CD4-positive, alpha-beta T cell treated with Interferon gamma for 1 hour (primary cell): ENCODE results near the gene RIPK4.
"Not testable (repeated sequence)": the region's sequence is repeated elsewhere in the genome, so short reads cannot be mapped to it uniquely, and the experiment has no call there.

Experiments
- DNase-seq: peaks from one replicate; pipeline ENCODE4 v3.0.0-alpha.2; 2020

Gene RIPK4

DNA sequence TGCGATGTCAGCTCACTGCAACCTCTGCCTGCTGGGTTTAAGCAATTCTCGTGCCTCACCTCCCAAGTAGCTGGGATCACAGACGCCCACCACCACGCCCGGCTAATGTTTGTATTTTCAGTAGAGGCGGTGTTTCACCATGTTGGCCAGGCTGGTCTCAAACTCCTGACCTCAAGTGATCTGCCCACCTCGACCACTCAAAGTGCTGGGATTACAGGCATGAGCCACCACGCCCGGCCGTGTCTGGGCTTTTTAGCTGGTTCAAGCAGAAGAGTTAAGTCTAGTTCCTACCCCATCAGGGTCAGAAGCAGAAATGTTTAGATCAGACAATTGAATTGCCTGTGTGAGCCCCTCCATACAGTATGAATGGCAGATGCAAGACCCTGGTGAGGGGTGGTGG lies 27.7 kb upstream of the RIPK4 start:
- DNase-seq: no peak

DNA sequence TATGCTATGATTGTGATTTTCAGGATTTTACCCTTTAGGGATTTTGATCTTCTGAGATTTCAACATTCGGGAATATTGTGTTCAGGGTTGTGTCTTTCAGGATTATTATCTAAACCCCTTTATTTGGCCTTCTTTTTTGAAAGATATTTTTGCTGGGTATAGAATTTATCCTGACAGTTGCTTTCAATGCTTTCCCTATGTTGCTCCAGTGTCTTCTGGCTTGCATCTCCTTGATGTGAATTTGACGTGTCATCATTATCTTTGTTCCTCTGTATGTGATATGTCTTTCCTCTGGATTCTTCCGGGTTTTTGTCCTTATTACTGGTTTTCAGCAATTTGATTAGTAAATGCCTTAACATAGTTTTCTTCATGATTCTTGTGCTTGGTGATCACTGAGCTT lies 25.9 kb upstream of the RIPK4 start:
- no peak for DNase-seq

DNA sequence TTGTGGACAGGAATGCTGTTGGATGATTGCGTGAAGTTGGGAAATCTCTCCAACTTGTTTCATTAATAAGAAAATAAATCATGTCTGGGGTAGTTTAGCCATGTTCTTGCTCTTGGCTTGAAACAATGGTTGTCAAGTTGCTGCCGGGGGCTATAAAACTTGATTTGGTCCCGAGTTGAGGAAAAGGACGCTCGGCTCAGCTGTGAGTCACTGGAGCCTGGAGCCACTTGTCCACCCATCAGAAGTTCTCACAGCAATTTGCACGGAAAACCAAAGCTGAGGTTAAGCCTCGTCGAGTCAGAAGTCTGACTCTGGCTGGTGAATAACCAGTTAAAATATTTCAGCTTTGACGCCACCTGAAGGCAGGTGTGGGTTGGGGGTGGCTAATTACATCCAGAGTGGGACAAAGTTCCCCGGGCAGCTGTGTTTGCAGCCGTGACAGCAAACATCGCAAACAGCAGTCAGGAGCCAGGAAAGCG lies 19.7 kb upstream of the RIPK4 start:
- DNase-seq: no peak

DNA sequence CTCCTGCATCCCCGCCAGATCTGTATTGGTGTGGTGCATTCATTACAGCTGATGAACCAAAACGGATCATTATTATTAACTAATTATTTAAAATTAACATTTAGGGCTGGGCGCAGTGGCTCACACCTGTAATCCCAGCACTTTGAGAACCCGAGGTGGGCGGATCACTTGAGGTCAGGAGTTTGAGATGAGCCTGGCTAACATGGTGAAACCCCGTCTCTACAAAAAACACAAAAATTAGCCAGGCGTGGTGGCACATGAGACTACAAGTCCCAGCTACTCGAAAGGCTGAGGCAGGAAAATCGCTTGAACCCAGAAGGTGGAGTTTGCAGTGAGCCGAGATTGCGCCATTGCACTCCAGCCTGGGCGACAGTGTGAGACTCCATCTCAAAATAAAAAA lies 18.4 kb upstream of the RIPK4 start:
- not testable (repeated sequence) for DNase-seq

DNA sequence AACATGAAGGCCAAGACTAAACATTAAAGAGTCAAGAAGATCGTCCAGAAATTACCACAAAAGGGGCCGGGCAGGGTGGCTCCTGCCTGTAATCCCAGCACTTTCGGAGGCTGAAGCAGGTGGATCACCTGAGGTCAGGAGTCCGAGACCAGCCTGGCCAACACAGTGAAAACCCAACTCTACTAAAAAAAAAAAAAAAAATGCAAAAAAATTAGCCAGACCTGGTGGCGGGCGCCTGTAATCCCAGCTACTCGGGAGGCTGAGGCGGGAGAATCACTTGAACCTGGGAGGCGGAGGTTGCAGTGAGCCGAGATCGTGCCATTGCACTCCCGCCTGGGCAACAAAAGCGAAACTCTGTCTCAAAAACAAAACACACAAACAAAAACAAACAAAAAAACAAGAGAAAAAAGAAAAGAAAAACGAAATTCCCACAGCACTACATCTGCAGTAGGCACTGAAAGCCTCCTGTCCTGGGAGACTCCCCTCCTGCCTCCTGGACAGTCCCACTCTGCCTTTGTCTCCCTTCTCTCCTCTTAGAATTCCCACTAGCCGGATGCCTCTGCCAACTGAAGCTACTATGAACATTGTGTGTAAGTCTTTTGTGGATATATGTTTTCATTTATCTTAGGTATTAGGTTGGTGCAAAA lies 17.7 kb upstream of the RIPK4 start:
- no peak for DNase-seq

DNA sequence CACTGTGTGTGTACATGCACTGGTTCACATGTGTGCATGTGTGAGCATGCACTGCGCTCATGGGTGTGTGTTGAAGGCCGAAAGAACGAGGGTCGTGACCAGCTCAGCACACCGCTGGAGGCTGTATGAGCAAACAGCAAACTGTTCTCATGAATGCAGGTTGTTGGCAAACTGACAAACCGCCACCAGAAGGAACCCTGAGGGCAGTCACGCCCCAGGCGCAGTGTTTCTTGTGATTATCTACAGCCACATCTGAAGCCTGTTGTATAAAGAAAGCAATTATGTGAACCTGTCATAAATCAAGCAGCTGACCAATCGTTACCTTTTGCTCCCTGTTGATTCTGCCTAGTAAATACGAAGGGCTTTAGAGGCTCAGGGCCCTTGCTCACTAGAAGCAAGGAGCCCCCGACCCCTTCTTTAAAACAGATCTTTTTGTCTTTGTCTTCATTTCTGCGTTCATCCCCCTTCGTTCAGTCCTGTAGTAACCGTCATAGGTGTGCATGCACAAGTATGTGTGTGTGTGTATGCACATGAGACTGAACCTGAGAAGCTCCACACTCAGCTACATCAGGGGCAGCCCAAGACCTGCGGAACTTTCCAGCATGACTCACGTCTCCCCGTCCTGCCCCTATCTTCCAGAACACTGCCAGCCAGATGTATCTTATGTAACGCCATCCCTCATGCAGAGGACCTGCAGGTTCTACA lies 16.8 kb upstream of the RIPK4 start:
- DNase-seq: no peak

DNA sequence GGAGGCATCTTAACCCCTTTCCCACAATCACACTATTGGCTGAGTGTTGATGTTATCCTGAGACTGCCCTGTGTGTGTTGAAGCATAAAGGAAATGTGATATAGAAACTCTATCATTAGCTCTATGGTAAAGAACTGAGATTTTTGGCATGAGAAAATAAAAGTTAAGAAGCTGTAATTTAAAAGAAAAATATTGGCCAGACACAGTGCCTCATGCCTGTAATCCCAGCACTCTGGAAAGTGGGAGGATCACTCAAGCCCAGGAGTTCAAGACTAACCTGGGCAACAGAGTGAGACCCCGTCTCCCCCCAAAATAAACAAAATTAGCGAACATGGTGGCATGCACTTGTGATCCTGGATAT lies 14.2 kb upstream of the RIPK4 start:
- no peak for DNase-seq

DNA sequence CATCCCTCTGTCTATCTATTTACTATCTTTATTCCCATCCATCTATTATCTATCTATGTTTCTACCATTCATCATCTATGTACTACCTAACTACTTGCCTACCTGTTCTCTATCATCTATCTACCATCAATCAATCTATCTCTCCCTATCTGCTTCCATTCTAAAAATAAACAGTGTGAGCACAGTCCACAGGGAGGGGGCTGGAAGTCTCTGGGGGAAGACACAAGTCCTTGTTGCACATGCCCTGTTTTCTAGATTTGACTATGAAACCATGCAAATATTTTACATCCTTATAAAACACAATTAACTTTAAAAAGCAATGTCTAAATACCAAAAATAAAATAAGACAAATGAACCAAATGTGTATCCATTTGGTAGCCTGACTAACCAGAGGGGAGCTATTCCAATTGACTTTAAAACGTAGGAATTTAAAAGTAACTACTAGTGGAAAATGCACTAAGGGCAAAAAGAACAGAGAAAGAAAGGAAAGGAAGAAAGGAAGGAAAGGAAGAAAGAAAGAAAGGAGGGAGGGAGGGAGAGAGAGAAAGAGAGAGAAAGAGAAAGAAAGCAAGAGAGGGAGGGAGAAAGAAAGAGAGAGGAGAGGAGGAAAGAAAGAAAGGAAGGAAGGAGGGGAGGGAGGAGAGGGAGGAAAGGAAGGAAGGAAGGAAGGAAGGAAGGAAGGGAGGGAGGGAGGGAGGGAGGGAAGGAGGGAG lies 13.6 kb upstream of the RIPK4 start:
- no peak for DNase-seq

DNA sequence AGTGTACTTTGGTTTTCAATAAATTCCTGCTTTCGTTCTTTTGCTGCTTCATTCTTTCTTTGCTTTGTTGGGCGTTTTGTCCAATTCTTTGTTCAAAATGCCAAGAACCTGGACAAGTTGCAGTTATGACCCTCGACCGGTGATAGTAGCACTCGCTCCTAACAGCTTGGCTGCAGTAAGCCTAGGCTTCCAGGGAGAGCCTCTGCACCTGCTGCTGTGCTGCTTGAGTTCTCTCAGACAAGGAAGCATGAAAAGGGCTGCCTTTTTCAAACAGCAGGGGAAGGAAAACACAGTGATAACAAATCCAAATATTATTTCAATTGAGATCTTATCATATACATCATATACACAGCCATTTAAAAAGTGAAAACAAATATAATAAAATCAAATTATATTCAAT lies 12.8 kb upstream of the RIPK4 start:
- no peak for DNase-seq

DNA sequence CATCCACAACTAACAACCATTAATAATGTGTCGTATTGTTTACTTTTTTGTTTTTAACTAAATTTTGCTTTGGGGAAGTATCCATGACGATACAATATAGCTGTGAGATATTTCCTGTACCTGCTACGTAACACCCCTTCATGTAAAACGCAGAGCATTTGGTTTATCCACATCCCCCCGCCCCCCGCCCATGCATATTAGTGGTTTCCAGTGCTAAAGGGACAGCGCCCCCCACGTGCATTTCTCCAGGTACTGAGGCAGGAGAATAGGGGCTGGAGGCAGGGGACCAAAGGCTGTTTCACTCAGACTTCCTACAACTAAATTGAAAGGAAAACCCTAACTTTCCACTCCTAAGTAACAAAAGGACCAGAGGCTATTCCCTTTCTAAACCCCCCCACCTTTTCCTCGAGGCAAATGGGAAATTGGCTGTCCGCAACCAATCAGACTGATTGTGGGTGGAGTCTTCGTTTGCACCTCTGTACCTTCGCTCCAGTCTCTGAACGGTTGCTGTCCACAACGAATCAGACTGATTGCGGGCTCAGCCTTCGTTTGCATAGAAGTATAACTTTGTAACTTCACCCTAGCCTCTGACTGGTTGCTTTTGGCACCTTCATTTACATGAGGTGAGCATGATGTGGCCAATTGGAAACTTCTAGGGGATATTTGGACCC lies 12.2 kb upstream of the RIPK4 start:
- no peak for DNase-seq

DNA sequence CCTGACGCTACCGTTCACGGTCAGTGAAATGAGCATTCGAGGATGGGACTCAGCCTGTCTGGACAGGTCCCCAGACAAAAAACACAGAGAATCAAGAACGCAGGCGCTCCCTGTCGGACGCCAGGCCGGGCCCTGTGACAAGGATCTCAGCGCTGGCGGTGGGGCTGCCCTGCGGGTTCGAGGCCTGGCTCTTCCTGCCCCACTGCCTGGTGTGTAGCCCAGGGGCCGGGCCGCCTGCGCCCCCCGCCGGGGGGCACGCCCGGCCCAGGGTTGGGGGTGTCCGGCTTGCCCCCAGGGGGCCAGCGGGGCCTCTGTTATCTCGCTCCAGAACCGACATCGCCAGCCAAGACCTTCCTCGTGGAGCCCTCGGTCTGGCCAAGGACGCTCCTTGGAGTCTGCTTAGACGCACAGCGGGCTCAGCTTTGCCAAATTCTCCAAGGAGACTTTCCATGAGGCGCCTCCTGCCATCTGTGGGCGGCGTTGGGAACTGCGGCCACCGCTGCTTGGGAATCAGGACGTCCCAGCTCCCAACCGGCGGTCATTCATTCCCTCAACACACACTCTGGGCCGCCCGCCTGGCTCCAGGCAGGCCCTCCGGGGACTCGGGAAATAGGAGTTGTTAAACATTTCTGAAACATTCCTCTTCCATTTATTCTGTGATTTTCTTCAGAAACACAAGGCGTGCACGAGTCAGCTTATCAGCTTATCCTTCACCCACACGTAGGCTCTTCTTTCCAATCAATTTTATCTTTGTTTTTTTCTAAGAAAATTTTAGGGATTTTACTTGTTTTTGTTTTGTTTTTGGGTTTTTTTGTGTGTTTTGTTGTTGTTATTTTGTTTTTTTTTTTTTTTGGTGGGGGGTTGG lies 11.3 kb upstream of the RIPK4 start:
- DNase-seq: peak; percentile 18

DNA sequence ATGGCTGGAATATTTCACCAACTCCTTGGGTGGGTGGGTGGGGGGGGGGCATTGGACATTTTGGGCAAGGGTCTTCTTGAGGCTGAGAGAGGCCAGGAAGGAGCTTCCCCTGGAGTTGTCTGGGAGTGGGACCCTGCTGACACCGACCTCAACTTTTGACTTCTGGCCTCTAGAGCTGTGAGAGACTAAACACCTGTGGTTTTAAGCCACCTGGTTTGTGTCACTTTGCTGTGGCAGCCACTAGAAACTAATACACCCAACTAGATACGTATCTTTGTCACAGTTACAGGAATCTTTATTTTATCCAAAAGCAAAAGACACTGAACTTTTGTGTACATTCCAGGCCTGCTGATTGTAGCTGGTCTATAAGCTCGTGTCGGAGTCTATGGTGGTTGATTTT lies 9.9 kb upstream of the RIPK4 start:
- DNase-seq: no peak

DNA sequence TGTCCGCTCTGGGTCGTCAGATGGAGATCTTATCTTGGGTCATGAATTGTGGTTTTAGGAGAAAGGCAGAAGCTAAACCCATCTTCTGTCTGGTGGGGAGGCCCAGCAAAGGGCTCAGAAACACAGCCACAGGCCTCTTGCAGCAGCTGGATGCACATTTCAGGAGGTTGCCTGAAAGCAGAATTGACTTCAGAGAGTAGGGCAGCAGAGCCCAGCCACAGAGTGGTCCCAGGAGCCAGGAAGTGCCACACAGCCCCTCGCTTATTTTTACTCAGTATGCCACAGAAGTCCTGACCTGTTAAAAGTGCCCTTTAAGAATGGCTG lies 8.3 kb upstream of the RIPK4 start:
- DNase-seq: no peak

DNA sequence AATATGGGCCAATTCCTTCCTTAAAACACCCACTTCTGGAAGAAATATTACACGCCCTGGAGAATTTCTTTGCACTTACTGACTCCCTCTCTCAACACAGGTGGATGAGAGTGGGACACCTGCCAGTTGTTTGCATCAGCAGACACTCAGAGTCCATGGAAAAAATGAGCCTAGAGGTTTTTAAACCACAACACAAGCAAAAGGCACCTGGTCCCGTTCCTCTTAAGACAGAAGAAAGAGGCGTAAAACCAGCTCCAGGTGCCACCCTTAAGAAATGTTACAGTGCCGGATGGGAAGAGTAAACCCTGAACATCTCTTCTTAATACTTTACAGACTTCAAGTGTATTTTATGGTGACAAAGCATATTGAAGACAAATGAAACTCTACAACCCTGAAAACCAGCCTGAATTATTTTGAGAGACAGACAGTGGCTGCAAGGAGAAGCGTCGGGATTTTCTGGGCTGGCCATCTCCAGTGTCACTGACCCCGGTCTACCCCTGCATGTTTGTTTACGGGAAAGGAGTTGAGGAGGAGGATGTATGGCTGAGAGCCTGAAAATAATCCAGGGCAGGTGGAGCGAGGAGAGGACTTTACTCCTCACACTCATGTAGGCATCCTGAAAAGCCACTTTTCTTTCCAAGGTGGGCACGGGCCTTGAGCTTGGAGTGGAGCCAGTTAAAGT lies 7.8 kb upstream of the RIPK4 start:
- DNase-seq: no peak

DNA sequence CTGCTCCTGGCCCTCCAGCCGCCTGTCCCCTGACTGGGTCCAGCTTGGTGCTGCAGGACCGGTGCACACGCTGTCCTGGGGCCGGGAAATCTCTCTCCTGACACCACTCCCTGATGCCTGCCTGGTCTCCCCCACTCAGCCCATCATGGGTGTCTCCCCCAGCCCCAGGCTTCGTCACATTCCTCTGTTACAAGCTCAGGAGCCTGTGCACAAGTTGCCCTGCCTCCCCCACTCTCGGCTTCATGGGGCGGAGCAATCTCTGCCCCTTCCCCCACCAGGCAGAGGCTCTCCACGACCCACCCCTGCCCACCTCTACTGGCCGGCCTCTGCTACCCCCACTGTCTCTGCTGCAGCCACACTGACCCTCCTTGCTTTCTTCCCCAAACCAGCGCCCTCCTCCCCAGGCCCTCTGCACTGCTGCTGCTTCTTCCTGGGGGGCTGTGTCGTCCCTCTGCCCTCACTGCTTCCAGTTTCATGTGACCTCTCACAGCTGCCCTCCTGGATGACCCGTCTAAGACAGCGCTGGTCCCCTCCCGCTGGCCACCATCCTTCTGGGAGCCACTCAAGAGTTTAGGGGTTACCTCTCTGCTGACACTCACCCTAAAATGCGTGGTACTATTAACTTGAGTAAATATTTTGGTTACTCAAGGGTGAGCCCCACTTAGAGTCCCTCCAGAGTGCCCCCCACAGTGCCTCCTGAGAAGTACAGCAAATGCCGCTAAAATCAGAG lies 5.7 kb upstream of the RIPK4 start:
- DNase-seq: no peak

DNA sequence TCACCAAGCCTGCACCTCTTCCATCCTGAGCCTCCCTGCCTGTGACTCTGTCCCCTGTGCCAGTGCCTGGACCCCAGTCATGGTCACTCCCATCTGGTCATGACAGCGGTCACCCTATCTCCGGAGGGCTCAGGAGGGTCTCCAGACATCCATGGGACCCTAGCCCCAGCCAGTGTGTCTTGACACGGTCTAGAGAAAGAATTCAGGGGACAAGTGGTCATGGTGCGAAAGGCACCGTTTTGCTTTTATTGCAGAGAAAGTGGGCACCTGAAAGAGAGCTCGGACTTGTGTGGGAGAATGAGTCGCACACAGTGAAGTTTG lies 4.7 kb upstream of the RIPK4 start:
- DNase-seq: no peak

DNA sequence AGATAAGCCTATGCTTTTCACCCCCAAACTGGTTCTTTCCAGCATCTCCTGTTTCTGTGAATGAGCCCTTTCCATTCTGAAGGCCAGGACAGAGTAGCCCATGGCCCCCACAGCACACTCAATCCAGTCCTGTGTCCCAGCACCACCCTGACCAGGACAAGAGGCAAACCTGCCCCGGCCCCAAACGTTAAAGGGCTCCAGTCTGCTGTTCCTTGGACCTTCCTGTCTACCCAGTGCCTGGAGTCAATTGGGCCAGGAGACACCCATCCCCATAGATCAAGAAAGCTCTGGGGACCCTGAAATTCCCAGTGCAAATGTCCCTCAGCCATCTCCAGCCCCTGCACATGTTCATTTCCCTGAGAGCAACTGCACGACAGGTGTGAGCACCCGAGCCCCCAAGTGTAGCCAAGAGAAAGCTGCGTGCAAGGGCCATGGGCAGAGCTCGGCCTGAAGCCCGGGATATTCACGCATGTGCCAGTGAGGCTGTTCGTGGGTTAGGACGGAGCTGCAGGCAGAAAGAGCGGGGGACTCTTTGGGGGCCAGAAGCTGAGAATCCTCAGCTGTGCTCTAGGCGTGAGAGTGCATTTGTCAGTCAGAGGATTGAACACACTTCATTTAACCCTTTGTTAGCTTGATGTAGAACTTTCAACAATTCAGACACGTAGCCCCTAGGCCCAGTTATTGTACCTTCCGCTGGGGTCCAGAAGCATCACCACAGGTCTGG lies 4.2 kb upstream of the RIPK4 start:
- DNase-seq: no peak

DNA sequence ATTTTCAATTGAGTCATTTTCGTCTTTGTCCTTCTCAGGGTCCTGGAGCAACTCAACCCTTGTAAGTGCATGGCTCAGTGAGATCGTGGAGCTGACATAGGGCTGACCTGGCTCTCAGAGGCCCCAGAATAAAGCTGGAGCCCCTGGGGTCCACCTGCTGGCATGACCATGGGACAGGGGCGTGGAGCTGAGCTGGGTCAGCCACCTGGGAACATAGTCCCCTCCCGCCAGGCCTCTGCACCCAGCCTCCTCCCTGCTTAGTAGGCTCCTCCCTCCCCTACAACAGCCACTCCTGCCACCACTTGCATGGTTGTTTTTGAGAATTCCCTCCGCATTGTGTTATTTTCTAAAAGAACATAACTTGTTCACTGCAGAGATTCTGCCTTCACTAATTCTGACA lies 3.1 kb upstream of the RIPK4 start:
- DNase-seq: no peak

DNA sequence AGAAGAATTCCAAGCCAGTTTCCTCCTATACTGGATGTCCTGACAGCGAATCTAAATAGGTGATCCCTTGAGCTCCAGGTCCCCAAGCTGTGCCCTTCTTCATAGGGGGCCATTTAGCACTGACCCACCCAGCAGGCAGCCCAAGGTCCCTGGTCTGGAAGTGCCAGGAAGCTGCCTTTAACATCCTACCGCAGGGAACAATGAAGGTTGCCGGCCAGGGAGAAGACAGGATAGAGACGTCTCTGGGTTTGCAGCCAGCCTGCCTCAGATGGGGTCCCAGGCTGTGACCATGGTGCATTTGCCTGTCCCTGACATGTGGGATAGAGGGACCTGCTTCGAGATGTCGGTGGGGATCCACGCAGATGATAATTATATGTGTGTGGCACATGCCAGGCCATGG lies 2.7 kb upstream of the RIPK4 start:
- DNase-seq: no peak

DNA sequence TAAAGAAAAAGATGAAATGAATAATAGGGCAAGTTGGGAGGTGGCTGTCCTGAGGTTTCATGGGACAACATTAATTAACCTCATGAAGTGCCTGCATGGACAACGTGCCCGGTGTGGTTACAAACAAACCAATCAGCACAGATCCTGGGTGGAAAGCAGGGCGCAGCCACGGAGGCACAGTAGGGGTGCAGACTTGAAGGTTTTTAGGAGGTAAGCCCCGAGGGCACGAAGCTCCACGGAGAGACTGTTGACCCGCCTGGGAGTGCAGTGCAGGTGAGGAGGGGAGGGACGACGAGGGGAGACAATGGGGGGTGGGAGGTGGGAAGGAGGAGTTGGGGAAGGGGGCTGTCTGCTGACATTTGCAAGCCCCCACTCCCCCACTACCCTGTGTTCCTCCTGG lies 2.3 kb upstream of the RIPK4 start:
- DNase-seq: no peak

DNA sequence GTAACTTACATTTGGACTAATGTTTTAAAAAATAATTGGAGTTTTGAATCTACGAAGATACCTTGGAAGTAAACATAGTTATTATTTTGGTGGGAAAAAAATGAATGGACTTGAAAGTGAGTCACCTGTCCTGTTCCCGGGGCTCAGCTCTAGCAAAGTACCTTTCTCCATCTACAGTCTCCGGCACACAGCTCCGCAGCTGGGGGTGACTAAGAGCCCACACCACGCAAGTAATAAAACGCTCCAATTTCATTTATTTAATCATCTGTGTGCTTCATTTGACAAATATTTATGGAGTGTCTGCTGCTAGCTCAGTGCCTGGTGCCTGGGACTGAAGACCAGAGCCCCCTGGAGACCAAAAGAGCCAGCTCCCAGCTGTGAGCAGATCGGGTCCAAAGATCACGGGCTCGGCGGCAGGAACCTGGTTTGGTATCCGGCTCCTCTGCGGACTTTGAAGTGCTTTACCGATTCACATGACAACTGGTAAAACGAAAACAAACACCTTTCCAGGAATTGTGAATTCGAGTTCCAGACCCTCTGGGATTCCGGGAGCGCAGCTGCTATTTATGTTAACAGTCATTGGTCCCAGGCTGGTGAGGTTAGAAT lies 1.7 kb upstream of the RIPK4 start:
- no peak for DNase-seq
